Gastroesophageal sphincter (tissue), 3 donors: ENCODE results near the gene TFEB.

ENCODE experiments used
- CTCF ChIP-seq, 4 experiments: fragments of 200-600 bp in 2 of 4; fragments of 450-650 bp in 2 of 4; sonication (generic) in 1 of 4; IDR thresholded peaks; one replicate each; pipeline ENCODE4 v1.5.1; 2017 to 2019; ENCODE audit warnings: antibody characterized with exemption in 4 of 4, mild to moderate bottlenecking in 2 of 4, moderate library complexity in 2 of 4
- POLR2A ChIP-seq, 2 donors: fragments of 450-650 bp; IDR thresholded peaks; one replicate each; pipeline ENCODE4 v1.6.1; 2017; ENCODE audit warnings: antibody characterized with exemption in 2 of 2, mild to moderate bottlenecking in 2 of 2, moderate library complexity in 1 of 2

DNA sequence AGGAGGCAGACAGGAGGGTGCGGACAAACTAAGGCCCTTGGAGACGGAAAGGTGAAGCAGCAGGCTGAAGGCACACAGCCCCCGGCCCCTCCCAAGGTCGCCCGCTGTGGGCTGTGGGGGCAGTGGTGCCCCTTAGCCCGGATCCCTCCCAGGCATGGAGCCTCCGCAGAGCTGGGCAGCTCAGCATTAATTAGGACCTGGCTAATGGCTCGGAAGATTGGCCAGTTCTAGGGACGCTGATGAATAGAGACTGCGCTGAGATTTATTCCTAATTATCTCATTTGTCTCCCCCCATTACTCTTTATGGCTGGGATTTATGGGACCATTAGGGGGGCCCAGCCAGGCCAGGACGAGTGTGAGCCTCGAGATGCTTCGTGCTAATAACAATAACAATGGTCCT, 76.8 kb downstream of the TFEB start:
- no peak for TF ChIP-seq CTCF (IDR thresholded peaks at IDR 0.05)
- no peak for TF ChIP-seq POLR2A (IDR thresholded peaks at IDR 0.05)
